ENCODE measurements around the gene MLKL.

- no peak for TF ChIP-seq CTCF (IDR thresholded peaks at IDR 0.05; ENCODE audit: insufficient read depth, low read length)
- no peak for TF ChIP-seq REST (IDR thresholded peaks at IDR 0.05; ENCODE audit: insufficient replicate concordance, low read depth)
These were observed 9.7 kb upstream of the MLKL start for GRCh38 chr16:74710401-74710800.

Measured in HL-60 (cell line).